GM06990 (cell line): ENCODE results near the gene CNGB1.
"Not testable (repeated sequence)": the region's sequence is repeated elsewhere in the genome, so short reads cannot be mapped to it uniquely, and the experiment has no call there.

Experiments
- DNase-seq: peaks from one replicate; pipeline ENCODE4 v3.0.0-alpha.2; 2011; ENCODE audit not compliant: insufficient read length; ENCODE audit errors: extremely low read depth
- H3K27me3 ChIP-seq: replicated peaks from 2 replicates; pipeline ENCODE4 v1.6.0; 2011; ENCODE audit warnings: low read length; ENCODE audit not compliant: control insufficient read depth, insufficient read depth
- H3K36me3 ChIP-seq: 2 replicates; pipeline ENCODE4 v1.5.1; 2011; ENCODE audit warnings: low read length; ENCODE audit not compliant: control insufficient read depth, insufficient read depth
- H3K4me3 ChIP-seq: replicated peaks from 2 replicates; pipeline ENCODE4 v1.5.1; 2011; ENCODE audit warnings: low read depth, mild to moderate bottlenecking, control low read depth, low read length
- CTCF ChIP-seq: IDR thresholded peaks from 2 replicates; pipeline ENCODE4 v1.5.1; 2011; ENCODE audit warnings: low read length, control low read depth, mild to moderate bottlenecking, inconsistent platforms; ENCODE audit not compliant: insufficient read depth, poor library complexity, severe bottlenecking

Gene CNGB1

DNA sequence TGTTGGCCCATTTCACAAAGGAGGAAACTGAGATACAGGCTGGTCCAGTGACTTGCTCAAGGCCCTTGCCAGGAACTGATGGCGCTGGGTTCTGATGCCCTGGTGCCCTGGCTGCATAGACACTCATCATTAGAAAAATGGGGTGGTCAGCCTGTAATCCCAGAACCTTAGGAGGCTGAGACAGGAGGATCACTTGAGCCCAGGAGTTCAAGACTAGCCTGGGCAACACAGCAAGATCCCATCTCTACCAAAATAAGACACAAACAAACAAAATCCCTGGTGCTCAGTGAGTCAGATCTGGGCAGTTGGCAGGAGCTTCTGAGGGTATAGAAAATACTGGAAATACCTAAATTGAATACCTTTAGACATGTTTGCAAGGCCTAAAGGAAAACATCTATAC, 127.5 kb downstream of the CNGB1 start:
- Histone ChIP-seq H3K4me3 (no peak overlapping the region), H3K36me3 (no peaks in the 10 kb centered on the region), H3K27me3 (no peaks in the 10 kb centered on the region)
- TF ChIP-seq CTCF = no peak
- DNase-seq = no peak

- TF ChIP-seq CTCF = no peak
- Histone ChIP-seq H3K36me3 (no peaks in the 10 kb centered on the region), H3K4me3 (no peak overlapping the region), H3K27me3 (no peaks in the 10 kb centered on the region)
- no peak for DNase-seq
These were observed 128.3 kb downstream of the CNGB1 start for GRCh38 chr16:57842601-57843000.

GRCh38 chr16:57840833-57841232, 130.1 kb downstream of the CNGB1 start:
- H3K4me3 ChIP-seq = no peak overlapping the region
- DNase-seq = no peak
- no peak for TF ChIP-seq CTCF
- H3K27me3 ChIP-seq = no peaks in the 10 kb centered on the region
- no peaks in the 10 kb centered on the region for H3K36me3 ChIP-seq

DNA sequence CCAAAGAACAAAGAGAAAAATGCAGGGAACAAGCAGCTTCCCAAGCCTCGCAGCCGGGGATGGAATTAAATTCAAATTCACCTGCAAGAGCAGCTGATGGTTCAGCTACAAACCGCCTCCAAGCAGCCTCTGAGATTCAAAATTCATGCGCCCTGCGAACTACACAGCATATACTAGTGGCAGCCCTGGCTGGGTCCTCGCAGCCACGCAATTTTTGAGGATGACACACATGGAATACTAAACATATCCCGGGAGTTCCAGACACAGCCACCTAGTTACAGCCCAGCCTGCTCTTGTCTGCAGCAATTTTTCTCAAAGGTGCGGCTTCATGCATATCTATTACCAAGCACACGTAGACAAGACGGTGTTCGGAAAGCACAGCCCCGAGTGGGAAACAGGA, 132.8 kb downstream of the CNGB1 start:
- TF ChIP-seq CTCF = no peak
- DNase-seq = no peak
- no peak overlapping the region for H3K4me3 ChIP-seq
- H3K36me3 ChIP-seq = no peaks in the 10 kb centered on the region
- H3K27me3 ChIP-seq = peaks cover 2% of the 10 kb centered on the region; the same call in 1 of the 2 replicates

DNA sequence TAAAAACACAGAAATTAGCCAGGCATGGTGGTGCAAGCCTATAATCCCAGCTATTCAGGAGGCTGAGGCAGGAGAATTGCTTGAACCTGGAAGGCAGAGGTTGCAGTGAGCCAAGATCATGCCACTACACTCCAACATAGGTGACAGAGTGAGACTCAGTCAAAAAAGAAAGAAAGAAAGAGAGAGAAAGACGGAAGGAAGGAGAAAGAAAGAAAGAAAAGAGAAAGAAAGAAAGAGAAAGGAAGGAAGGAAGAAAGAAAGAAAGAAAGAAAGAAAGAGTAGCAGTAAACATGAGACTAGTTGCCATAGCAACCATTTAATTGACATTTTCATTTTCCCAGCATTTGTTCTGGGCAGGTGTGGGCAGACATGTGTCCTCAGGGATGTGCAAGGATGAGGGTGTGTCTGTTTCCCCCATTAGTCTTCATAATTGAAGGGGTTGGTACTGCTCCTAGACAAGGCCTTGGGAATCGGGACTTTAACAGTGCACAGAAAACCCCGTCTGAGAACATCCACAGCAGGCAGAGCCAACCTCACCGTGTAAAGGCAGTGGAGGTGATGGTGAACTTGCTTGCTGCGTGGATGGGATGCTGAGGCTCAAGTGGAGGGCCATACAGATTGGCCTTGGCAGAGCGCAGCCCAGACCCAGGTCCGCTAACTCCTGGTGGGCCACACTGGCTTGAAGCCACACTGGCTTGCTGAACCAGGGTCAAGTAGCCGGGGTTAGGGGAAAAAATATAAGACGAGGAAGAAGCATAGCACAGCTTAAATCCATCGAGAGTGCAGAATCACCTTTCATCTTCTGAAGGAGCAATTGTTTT, 133.4 kb downstream of the CNGB1 start:
- Histone ChIP-seq H3K36me3 (no peaks in the 10 kb centered on the region), H3K4me3 (no peak overlapping the region), H3K27me3 (peaks cover 2% of the 10 kb centered on the region; the same call in 1 of the 2 replicates)
- no peak for TF ChIP-seq CTCF
- DNase-seq = no peak

DNA sequence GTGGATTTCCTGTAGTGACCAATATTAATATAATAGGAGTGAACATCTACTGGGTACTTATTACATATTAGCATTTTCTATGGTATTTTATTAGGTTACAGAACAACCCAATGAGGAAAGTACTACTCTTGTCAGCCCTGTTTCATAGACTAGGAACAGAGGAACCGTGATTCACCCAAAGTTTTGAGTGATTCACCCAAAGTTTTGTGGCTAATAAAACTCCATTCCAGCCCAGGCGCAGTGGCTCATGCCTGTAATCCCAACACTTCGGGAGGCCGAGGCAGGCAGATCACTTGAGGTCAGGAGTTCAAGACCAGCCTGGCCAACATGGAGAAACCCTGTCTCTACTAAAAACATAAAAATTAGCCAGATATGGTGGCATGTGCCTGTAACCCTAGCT, 135.5 kb downstream of the CNGB1 start:
- not testable (repeated sequence) for H3K36me3 ChIP-seq, DNase-seq, H3K4me3 ChIP-seq, H3K27me3 ChIP-seq
